ENCODE data around the gene GOLGA6L7. TPM values are rescaled to one million over a fixed set of nuclear protein-coding genes. Genes with fewer than 3 reads are reported as not detected.

GOLGA6L7 gene
- total RNA-seq, 1 donor from 2014 or later = not detected

Other genes with a start within 250 kb of the GOLGA6L7 start
- gene GOLGA8M, start 136.2 kb downstream of the GOLGA6L7 start, total RNA-seq = 0.82 TPM
- 117 TPM for gene APBA2, start 37.3 kb upstream of the GOLGA6L7 start, total RNA-seq